A673 (cell line): ENCODE results near the gene NLGN3. TPM values are rescaled to one million over a fixed set of nuclear protein-coding genes. Genes with fewer than 3 reads are reported as not detected.

Experiments
- BruUV-seq: library from RNA; stranded (reverse); fragments of 400-500 nt; replicated peaks from 2 replicates; lab custom pipeline; 2021; lab: Mats Ljungman, UMichigan
- CTCF ChIA-PET: fragments of 300-600 bp; sonication (Branson Sonifier 250); formaldehyde crosslinking; loops from one replicate; lab custom pipeline; 2022; ENCODE audit warnings: antibody characterized with exemption; lab: Charles Lee
- POLR2A ChIA-PET: fragments of 300-600 bp; sonication (Branson Sonifier 250); formaldehyde crosslinking; loops from one replicate; lab custom pipeline; 2022; ENCODE audit warnings: antibody characterized with exemption; ENCODE audit not compliant: low non-redundant PET; lab: Charles Lee
- DNase-seq: peaks from one replicate; pipeline ENCODE4 v3.0.0-alpha.2; 2015; ENCODE audit warnings: low spot score
- H3K27ac ChIP-seq: fragments of 200-600 bp; sonication (generic); 2 replicates; pipeline ENCODE4 v1.5.1; 2016; ENCODE audit warnings: mixed run types, low read depth, mild to moderate bottlenecking, mixed read lengths, antibody characterized with exemption, low read length; ENCODE audit not compliant: poor library complexity, severe bottlenecking
- H3K27me3 ChIP-seq: fragments of 200-600 bp; sonication (generic); replicated peaks from 2 replicates; pipeline ENCODE4 v1.6.1; 2017; ENCODE audit warnings: mixed run types, low read depth, mild to moderate bottlenecking, mixed read lengths, antibody characterized with exemption, low read length; ENCODE audit not compliant: insufficient read depth, poor library complexity
- H3K36me3 ChIP-seq: fragments of 200-600 bp; sonication (generic); 2 replicates; pipeline ENCODE4 v1.6.1; 2016; ENCODE audit warnings: mixed run types, mild to moderate bottlenecking, mixed read lengths, antibody characterized with exemption, low read length; ENCODE audit not compliant: insufficient read depth, poor library complexity, severe bottlenecking
- H3K4me1 ChIP-seq: fragments of 200-600 bp; sonication (generic); 2 replicates; pipeline ENCODE4 v1.6.1; 2017; ENCODE audit warnings: mixed run types, mild to moderate bottlenecking, mixed read lengths, antibody characterized with exemption, low read length; ENCODE audit not compliant: insufficient read depth, poor library complexity, severe bottlenecking
- H3K4me3 ChIP-seq: fragments of 200-600 bp; sonication (generic); 2 replicates; pipeline ENCODE4 v1.5.1; 2016; ENCODE audit warnings: low read depth, mixed run types, mild to moderate bottlenecking, mixed read lengths, low read length; ENCODE audit not compliant: poor library complexity, severe bottlenecking
- H3K9me3 ChIP-seq: fragments of 200-600 bp; sonication (generic); 2 replicates; pipeline ENCODE4 v1.6.1; 2016; ENCODE audit warnings: mixed run types, low read depth, mild to moderate bottlenecking, mixed read lengths, antibody characterized with exemption, low read length; ENCODE audit not compliant: poor library complexity, severe bottlenecking
- CTCF ChIP-seq: fragments of 300-800, 200-600 bp; sonication (generic); conservative IDR thresholded peaks from 2 replicates; pipeline ENCODE4 v1.5.1; 2017; ENCODE audit warnings: low read depth, mild to moderate bottlenecking, antibody characterized with exemption, low read length, moderate library complexity, mixed read lengths
- EZH2 ChIP-seq: fragments of 200-600 bp; sonication (generic); IDR thresholded peaks from 2 replicates; pipeline ENCODE4 v1.6.1; 2017; ENCODE audit warnings: borderline replicate concordance, low read depth, mild to moderate bottlenecking, mixed read lengths, antibody characterized with exemption, low read length; ENCODE audit not compliant: poor library complexity, severe bottlenecking
- intact Hi-C: fragments of 100-400 bp; cut with micrococcal nuclease; formaldehyde crosslinking; loops from one replicate; pipeline ENCODE4 v1.10.0; 2022; ENCODE audit not compliant: unreplicated experiment
- total RNA-seq: library from RNA; stranded (reverse); gene quantifications from 2 replicates; pipeline ENCODE4 v1.2.3, GENCODE V29; 2021

Gene NLGN3
- total RNA-seq, 1 experiment from 2014 or later, result 1.2 TPM

GRCh38 chrX:71216485-71216884 lies 71.8 kb downstream of the NLGN3 start:
- TF ChIP-seq EZH2 (no peak), CTCF (no peak)
- H3K27me3 ChIP-seq, result no peaks in the 10 kb centered on the region
- H3K9me3 ChIP-seq, result no peaks in the 10 kb centered on the region
- H3K27ac ChIP-seq, result no peak overlapping the region
- H3K4me3 ChIP-seq, result no peak overlapping the region
- CTCF ChIA-PET, result no interaction called here
- DNase-seq, result no peak
- BruUV-seq, result no TSS peak
- intact Hi-C loops, result no loop called here
- POLR2A ChIA-PET, result no interaction called here
- no peaks in the 10 kb centered on the region for H3K36me3 ChIP-seq
- H3K4me1 ChIP-seq, result no peaks in the 10 kb centered on the region

GRCh38 chrX:71217298-71217697 lies 72.7 kb downstream of the NLGN3 start:
- ChIA-PET POLR2A (no interaction called here), CTCF (no interaction called here)
- Histone ChIP-seq H3K4me1 (no peaks in the 10 kb centered on the region), H3K27me3 (no peaks in the 10 kb centered on the region), H3K36me3 (no peaks in the 10 kb centered on the region), H3K9me3 (no peaks in the 10 kb centered on the region), H3K4me3 (no peak overlapping the region), H3K27ac (no peak overlapping the region)
- DNase-seq, result no peak
- TF ChIP-seq CTCF, result no peak
- TF ChIP-seq EZH2, result no peak
- no TSS peak for BruUV-seq
- intact Hi-C loops, result no loop called here

Other genes starting within 250 kb of the NLGN3 start
- not detected in 2 replicates for gene TEX11, start 236.1 kb upstream of the NLGN3 start, total RNA-seq
- gene SLC7A3, start 213.7 kb upstream of the NLGN3 start, total RNA-seq, result 2.8 and 4.9 TPM in 2 replicates
- gene SNX12, start 76.5 kb upstream of the NLGN3 start, total RNA-seq, result 54.4 and 58.9 TPM in 2 replicates
- gene FOXO4, start 49.0 kb upstream of the NLGN3 start, total RNA-seq, result 7.0 and 10.8 TPM in 2 replicates
- not detected in 2 replicates for gene CXorf65, start 38.1 kb upstream of the NLGN3 start, total RNA-seq
- 2.8 and 3.0 TPM in 2 replicates for gene IL2RG, start 33.3 kb upstream of the NLGN3 start, total RNA-seq
- gene MED12, start 26.2 kb upstream of the NLGN3 start, total RNA-seq, result 51.6 and 63.3 TPM in 2 replicates
- gene GJB1, start 78.4 kb downstream of the NLGN3 start, total RNA-seq, result not detected in 2 replicates
- 47.6 and 52.7 TPM in 2 replicates for gene ZMYM3, start 109.3 kb downstream of the NLGN3 start, total RNA-seq
- 705 and 792 TPM in 2 replicates for gene NONO, start 138.8 kb downstream of the NLGN3 start, total RNA-seq
- 6.6 and 7.0 TPM in 2 replicates for gene ITGB1BP2, start 156.9 kb downstream of the NLGN3 start, total RNA-seq
- 30.3 and 38.5 TPM in 2 replicates for gene TAF1, start 221.5 kb downstream of the NLGN3 start, total RNA-seq